ENCODE measurements around the gene HOXA4. TPM values are rescaled to one million over a fixed set of nuclear protein-coding genes. Genes with fewer than 3 reads are reported as not detected.

Gene HOXA4
- total RNA-seq, result not detected

DNA sequence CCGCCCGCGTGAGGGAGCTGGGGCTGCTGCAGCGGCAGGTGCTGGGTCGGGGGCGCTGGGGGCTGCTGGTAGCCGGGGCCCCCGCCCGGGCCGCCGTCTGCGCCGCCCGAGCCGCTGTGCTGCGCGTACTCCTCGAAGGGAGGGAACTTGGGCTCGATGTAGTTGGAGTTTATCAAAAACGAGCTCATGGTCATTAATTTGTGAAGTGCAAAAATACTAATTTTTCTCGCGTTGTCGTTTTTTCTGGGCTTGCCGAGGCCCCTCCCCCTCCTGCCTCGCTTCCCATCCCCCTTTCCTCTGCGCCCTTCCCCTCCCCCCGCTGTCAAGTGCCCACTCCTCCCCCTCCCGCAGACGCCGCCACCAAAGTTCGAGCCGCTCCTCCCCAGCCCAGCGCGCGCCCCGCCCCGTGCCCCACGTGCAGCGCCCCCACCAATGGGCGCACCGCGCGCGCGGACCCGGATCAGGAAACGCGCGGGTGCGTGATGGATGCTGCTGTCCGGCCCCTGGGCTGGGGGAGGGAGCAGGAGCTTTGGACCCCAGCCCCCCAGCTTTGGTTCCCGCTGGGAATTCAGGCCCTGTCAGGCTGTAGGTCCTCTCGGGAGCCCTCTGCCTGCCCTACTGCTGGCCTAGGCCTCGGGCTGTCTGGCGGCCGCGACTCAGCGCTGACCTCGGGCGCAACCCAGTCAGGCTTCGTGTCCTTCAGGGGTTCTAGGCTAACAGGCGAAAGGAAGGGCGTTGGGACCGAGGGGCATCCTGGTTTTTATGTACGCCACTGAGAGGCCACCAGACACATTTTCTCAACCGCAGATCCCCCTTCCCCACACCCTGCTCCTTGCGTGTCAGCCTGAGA lies at the start of gene HOXA4:
HOXA4 (minus strand) TSS at position 218 of the 850 bp plus-strand sequence; CDS start at position 194, 24 bp downstream.

DNA sequence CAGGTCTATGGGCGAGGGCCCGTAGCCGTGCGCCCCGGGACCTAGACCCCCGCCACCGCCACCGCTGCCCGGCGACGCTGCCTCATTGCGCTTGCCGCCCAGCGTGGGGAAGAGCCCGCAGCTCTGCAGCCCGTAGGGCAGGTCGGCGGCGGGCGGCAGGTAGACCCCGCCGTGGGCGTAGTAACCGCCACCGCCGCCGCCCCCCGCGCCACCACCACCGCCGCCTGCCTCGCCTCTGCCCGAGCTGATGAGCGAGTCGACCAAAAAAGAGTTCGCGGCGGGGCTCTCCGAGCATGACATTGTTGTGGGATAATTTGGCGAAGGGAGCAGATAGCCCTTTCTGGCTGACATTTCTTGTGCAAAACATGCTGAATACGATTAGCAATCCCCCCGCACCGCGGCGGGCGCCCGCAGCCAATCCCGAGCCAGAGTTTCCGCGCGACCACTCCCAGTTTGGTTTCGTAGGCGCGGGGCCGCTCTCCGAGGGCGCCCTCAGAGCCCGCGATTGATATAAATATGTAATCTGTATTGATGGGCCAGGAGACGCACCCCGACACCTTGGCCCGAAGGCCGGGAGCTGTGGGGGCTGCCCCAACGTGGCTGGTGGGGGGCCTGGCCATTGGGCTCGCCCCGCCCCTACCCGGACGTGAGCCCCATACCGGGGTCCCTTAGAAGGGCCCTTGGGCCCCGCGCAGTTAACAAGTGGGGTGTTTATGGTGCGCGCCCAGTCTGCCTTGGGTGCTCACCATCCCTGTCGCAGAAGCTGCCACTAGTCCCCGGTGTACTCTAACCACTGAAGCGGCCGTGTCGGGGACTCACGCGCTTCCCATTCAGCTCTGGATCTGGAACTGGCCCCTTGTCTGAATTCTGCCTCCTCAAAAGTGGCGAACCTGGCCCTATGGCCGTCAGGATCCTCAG lies 43.7 kb upstream of the HOXA4 start, which contains the start of gene HOXA10:
HOXA10 (minus strand) TSS at position 365 of the 918 bp plus-strand sequence; CDS start at position 351, 14 bp downstream.

DNA sequence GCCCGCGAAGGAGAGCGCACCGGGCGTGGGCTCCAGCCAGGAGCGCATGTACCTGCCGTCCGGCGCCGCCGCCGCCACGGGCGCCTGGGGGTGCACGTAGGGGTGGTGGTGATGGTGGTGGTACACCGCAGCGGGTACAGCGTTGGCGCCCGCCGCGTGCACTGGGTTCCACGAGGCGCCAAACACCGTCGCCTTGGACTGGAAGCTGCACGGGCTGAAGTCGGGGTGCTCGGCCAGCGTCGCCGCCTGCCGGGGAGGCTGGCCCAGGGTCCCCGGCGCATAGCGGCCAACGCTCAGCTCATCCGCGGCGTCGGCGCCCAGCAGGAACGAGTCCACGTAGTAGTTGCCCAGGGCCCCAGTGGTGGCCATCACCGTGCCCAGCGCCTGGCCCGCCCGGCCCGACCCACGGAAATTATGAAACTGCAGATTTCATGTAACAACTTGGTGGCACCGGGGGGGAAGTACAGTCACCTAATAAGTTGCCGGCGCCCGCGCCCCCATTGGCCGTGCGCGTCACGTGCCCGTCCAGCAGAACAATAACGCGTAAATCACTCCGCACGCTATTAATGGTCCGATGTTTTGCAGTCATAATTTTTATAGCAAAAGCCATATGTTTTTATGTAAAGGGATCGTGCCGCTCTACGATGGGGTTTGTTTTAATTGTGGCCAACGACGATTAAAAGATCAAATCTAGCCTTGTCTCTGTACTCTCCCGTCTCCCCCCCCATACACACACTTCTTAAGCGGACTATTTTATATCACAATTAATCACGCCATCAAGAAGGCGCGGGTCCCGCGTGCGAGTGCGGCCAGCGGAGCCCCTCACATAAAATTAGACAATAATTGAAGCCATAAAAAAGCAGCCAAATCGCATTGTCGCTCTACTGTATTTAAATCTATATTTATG lies 34.8 kb upstream of the HOXA4 start, which contains the start of gene HOXA9:
HOXA9 (minus strand) TSS at position 449 of the 907 bp plus-strand sequence; CDS start at position 369, 80 bp downstream.

DNA sequence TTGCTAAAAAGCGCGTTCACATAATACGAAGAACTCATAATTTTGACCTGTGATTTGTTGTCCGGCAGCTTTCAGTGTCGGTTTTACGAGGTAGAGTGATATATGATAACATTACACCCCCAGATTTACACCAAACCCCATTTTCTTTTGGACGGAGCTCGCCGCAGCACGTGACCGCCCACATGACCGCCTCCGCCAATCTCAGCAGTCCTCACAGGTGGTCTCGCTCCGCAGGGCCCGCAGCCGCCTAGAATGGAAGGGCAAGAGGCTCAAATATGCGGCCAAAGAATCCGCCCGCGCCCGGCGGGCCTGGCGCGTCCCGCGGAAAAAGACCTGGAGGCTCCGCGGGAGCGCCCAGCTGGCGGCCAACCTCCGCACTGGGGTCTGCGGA lies 25.9 kb upstream of the HOXA4 start, which contains the start of gene HOXA7:
HOXA7 (minus strand) TSS at position 168 of the 391 bp plus-strand sequence; CDS start at position 38, 130 bp downstream.

DNA sequence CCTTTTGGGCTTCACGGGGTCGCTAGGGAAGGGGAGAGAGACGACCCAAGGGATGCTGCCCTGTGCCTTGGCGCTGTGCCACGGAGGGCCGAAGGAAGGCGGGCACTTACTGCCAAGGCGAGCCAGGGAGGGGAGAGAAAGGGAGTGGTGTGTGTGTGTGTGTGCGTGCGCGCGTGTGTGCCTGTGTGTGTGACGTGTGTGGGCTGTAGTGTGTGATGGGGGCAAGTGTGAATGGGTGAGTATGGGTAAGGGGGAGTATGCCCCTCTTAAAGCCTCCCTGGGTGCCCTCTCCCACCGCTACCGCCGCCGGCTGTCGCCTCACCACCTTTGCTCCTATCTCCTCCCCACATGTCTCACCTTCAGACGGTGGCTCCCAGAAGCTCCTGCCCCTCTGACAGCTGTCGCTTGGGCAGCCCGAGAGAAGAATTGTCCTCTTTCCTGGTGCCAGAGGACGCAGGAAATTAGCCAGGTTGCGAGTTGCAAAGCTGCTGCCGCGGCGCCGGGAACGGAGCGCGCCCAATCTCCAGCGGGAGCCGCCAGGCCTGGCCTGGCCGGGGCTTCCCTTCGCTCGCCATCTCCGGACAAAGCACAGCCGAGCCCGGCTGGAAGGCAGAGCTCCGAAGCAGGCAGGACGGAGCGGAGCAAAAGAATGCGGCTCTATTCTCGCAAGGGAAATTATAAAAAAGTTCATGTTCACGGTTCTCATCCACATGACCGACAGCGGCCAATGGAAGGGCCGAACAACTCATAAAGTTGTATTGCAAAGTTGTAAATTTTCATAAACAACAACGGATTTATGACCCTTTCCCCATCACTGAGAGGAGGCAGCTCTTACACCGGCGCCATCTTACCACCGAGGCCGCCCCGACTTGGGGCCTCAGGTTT lies 21.6 kb upstream of the HOXA4 start, which contains the start of gene HOXA3:
HOXA3 (minus strand) TSS at position 653 of the 885 bp plus-strand sequence. CDS start 41,943 bp downstream, outside the sequence.

DNA sequence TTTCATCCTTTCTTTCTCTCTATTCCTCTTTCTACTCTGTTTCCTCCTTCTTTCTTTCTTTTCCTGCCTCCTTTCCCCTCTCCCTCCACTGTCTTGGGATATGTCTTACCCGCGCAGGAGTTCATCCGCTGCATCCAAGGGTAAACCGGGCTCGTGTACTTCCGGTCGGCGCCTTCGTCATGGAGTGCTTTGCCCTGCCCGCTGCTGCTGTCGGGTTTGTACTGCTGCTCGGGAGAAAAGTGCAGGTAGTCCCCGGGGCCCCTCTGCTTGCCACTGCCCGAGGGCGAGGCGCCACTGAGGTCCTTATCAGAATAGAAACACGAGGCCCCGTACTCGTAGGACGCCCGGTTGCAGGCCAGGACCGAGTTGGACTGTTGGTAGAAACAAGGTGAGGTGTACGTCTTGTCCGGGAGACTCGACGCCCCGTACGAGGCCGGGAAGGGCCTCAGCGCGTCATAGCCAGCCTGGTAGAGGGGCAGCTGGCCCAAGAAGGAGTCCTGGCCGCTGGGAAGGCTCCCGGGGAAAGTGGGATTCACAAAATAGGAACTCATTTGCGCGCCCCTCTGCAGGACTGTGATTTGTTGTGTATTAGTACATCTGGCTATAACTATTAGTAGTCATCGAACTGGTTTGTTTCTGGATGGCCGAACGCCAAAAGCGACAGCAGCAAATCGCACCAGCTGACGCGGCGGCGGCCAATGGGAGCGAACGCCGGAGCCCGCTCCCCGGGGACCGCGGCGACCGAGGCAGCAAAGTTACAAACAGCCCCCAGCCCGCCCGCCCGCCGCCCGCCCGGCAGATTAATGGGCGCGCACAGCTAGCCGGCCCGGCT lies 16.9 kb upstream of the HOXA4 start, which contains the start of gene HOXA6:
HOXA6 (minus strand) TSS at position 576 of the 832 bp plus-strand sequence; CDS start at position 551, 25 bp downstream.

DNA sequence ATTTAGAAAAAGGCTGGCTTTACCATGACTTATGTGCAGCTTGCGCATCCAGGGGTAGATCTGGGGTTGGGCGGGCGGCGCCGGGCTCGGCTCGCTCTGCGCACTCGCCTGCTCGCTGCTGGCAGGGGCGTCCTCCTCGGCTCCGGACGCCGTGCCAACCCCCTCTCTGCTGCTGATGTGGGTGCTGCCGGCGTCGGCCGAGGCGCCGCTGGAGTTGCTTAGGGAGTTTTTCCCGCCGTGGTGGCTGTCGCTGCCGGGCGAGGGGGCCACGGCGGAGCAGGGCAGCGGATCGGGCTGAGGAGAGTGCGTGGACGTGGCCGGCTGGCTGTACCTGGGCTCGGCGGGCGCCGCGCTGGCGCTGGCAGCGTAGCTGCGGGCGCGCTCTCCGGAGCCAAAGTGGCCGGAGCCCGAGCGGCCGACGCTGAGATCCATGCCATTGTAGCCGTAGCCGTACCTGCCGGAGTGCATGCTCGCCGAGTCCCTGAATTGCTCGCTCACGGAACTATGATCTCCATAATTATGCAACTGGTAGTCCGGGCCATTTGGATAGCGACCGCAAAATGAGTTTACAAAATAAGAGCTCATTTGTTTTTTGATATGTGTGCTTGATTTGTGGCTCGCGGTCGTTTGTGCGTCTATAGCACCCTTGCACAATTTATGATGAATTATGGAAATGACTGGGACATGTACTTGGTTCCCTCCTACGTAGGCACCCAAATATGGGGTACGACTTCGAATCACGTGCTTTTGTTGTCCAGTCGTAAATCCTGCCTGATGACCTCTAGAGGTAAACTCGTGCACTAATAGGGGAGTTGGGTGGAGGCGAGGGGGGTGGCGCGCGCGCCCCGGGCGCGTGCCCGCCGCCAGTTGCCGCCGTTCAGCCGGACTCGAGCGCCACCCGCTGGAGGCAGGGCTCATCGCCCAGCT lies 12.7 kb upstream of the HOXA4 start, which contains the start of gene HOXA5:
HOXA5 (minus strand) TSS at position 659 of the 927 bp plus-strand sequence; CDS start at position 585, 74 bp downstream.

DNA sequence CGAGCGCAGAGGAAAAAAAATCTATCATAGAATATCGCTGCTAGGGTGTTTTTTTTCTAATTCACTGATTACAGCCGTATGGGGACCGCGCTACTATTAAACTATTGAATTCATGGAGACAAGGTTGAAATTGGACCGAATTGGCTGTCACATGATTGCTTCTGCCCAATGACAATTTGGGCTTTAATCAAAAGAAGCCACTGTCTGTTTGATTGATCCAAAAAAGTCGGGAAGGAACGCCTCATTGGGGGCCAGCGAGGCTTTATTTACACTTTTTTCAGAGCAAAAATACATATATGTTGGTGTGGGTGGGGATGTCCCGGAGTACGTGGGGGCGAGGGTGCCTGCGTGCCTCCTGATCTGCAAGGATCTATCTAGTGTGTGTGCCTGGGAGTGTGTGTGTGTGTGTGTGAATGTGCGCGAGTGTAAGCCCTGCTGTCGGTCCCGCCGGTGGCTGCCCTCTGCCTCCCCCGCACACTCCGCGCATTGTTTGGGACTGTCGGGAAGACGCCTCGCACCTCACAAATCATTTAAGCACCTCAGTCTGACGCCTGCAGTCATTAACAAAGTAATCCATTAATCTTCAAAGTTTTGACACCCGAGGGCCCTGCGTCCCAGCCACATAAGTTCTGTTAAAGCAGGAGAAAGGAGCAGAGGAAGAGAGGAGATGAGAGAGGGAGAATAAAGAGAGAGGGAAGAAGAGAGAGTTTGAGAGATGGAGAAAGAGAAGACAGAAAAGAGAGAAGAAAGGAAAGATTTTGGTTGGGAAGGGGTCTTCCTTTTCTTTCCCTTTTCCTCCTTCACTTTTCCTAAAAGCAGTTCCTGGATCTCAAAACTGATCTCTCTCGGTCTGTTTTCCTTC lies 27.7 kb downstream of the HOXA4 start, which contains the start of gene HOXA2:
HOXA2 (minus strand) TSS at position 103 of the 862 bp plus-strand sequence. CDS start 183 bp downstream, outside the sequence.

DNA sequence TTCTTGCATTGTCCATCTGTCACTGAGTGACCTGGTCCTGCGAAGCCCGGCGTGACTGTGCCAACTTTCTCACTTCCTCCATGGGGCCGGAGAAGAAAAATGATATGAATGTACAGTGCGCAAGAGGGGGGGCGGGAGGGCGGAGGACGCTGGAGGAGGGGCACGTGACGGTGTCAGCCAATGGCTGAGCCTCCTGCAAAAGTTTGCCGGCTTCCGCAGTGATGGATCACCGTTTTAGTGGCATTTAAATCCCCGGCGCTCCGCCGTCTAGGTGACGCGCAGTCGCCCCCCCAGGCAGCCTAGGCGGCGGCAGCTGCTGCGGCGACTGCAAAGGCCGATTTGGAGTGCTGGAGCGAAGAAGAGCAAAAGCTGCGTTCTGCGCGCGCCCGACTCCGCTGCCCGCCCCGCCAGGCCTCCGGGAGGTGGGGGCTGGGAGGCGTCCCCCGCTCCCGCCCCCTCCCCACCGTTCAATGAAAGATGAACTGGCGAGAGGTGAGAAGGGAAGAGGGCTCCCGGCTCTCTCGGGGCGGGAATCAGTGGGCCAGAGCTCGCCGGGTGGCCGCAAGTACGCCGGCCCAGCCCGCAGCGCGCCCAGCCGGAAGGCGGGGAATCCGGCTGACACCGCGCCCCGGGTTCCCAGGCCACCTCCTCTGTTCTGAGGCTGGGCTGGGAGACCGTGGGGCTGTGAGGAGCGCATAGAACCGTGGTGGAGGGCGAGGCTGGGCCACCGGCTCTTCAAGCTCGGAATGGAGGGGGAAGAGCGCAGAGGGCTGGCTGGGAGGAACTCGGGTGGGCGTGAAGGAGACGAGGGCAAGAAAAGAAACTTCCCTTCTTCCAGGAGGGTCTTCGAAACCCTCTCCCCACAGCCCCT lies 34.4 kb downstream of the HOXA4 start, which contains the start of gene HOXA1:
HOXA1 (minus strand) TSS at position 104 of the 871 bp plus-strand sequence; CDS start at position 16, 88 bp downstream.

Small RNAs within 50 kb of the gene (small RNA-seq; reads per million reads assigned to genes)
- gene AC004080.5, result not detected
- not detected for gene RF01977

Other genes starting within 250 kb of the HOXA4 start
- gene HOXA1, start 34.8 kb downstream of the HOXA4 start, total RNA-seq, result not detected
- gene HOXA2, start 28.1 kb downstream of the HOXA4 start, total RNA-seq, result not detected
- gene HOXA5, start 12.9 kb upstream of the HOXA4 start, total RNA-seq, result not detected
- gene HOXA6, start 17.0 kb upstream of the HOXA4 start, total RNA-seq, result not detected
- gene HOXA3, start 21.8 kb upstream of the HOXA4 start, total RNA-seq, result not detected
- gene HOXA7, start 25.9 kb upstream of the HOXA4 start, total RNA-seq, result not detected
- not detected for gene HOXA9, start 34.8 kb upstream of the HOXA4 start, total RNA-seq
- gene HOXA10, start 43.6 kb upstream of the HOXA4 start, total RNA-seq, result not detected
- not detected for gene HOXA11, start 54.5 kb upstream of the HOXA4 start, total RNA-seq
- not detected for gene HOXA13, start 69.3 kb upstream of the HOXA4 start, total RNA-seq
- not detected for gene EVX1, start 112.0 kb upstream of the HOXA4 start, total RNA-seq

Measured in diencephalon (tissue), 1 donor.